HCT116 (cell line): ENCODE results near the gene RNF227. TPM values are rescaled to one million over a fixed set of nuclear protein-coding genes. Genes with fewer than 3 reads are reported as not detected.

ENCODE experiments used
- ATAC-seq: fragments of 200-7000 bp; cut with Tn5 transposase; 2 replicates; pipeline ENCODE4 v1.9.1; 2020; ENCODE audit warnings: mild to moderate bottlenecking, moderate library complexity
- BruUV-seq: library from RNA; stranded (reverse); fragments of 400-500 nt; replicated peaks from 2 replicates; lab custom pipeline; 2021; lab: Mats Ljungman, UMichigan
- CTCF ChIA-PET: fragments of 300-600 bp; sonication (Branson Sonifier 250); formaldehyde crosslinking; loops from one replicate; lab custom pipeline; 2021; ENCODE audit warnings: antibody characterized with exemption; lab: Charles Lee
- POLR2A ChIA-PET: fragments of 300-600, 350-600 bp; sonication (Branson Sonifier 250); formaldehyde crosslinking; loops from one replicate; lab custom pipeline; 2021; ENCODE audit warnings: antibody characterized with exemption; lab: Charles Lee
- RAD21 ChIA-PET, 2 experiments: fragments of 300-600 bp; sonication (Branson Sonifier 250); formaldehyde crosslinking; loops; one replicate each; lab custom pipeline; 2023; ENCODE audit warnings: low total read pairs in 2 of 2; ENCODE audit not compliant: uncharacterized antibody in 2 of 2, unreplicated experiment in 2 of 2, low non-redundant PET in 1 of 2; lab: Charles Lee
- DNase-seq: peaks from one replicate; pipeline ENCODE4 v3.0.0-alpha.2; 2010; ENCODE audit warnings: low read depth, low spot score
- H2AFZ ChIP-seq: fragments of 200-600 bp; shearing (Covaris generic), sonication (generic); 2 replicates; pipeline ENCODE4 v1.6.1; 2017; ENCODE audit warnings: low read depth, mixed run types, mixed read lengths, antibody characterized with exemption, low read length; ENCODE audit not compliant: poor library complexity, severe bottlenecking
- H3K27ac ChIP-seq: 2 replicates; pipeline ENCODE4 v1.5.1; 2012; ENCODE audit warnings: low read depth, low read length
- H3K27me3 ChIP-seq: fragments of 200-600 bp; sonication (generic); 2 replicates; pipeline ENCODE4 v1.6.1; 2016; ENCODE audit warnings: mixed run types, low read length, mixed read lengths; ENCODE audit not compliant: insufficient read depth
- H3K36me3 ChIP-seq, 2 experiments: fragments of 200-500 bp in 1 of 2; fragments of 200-600 bp in 1 of 2; sonication (Bioruptor generic) in 1 of 2; sonication (generic) in 1 of 2; 2 replicates each; pipeline versions ENCODE4 v1.5.1 to v1.6.1; 2014 to 2016; ENCODE audit warnings: low read length in 2 of 2, inconsistent platforms in 1 of 2, mixed read lengths in 1 of 2, mixed run types in 1 of 2; ENCODE audit not compliant: insufficient read depth in 2 of 2, control insufficient read depth in 1 of 2
- H3K4me1 ChIP-seq, 2 experiments: fragments of 200-600 bp in 1 of 2; sonication (generic) in 1 of 2; 2 replicates each; pipeline versions ENCODE4 v1.5.1 to v1.6.1; 2012 to 2017; ENCODE audit warnings: low read length in 2 of 2, inconsistent platforms in 1 of 2, mild to moderate bottlenecking in 1 of 2, mixed read lengths in 1 of 2, mixed run types in 1 of 2, moderate library complexity in 1 of 2; ENCODE audit not compliant: insufficient read depth in 2 of 2, control insufficient read depth in 1 of 2
- H3K4me2 ChIP-seq: fragments of 200-600 bp; sonication (generic); 2 replicates; pipeline ENCODE4 v1.6.1; 2017; ENCODE audit warnings: mixed run types, low read length, mixed read lengths
- H3K4me3 ChIP-seq, 2 experiments: fragments of 200-600 bp in 1 of 2; sonication (generic) in 1 of 2; replicated peaks in 1 of 2; 2 replicates each; pipeline ENCODE4 v1.5.1; 2011 to 2016; ENCODE audit warnings: low read length in 2 of 2, control low read depth in 1 of 2, low read depth in 1 of 2, mild to moderate bottlenecking in 1 of 2, mixed read lengths in 1 of 2, mixed run types in 1 of 2
- H3K79me2 ChIP-seq: fragments of 200-600 bp; sonication (generic); 2 replicates; pipeline ENCODE4 v1.6.1; 2017; ENCODE audit warnings: mild to moderate bottlenecking, mixed run types, low read length, moderate library complexity, mixed read lengths; ENCODE audit not compliant: insufficient read depth
- H3K9ac ChIP-seq: fragments of 200-600 bp; sonication (generic); 2 replicates; pipeline ENCODE4 v1.6.1; 2016; ENCODE audit warnings: low read length, mixed read lengths
- H3K9me2 ChIP-seq: fragments of 200-600 bp; sonication (generic), shearing (Covaris generic); 2 replicates; pipeline ENCODE4 v1.6.1; 2017; ENCODE audit warnings: mixed run types, mild to moderate bottlenecking, moderate library complexity; ENCODE audit not compliant: insufficient read depth
- H3K9me3 ChIP-seq, 2 experiments: fragments of 200-500 bp in 1 of 2; fragments of 200-600 bp in 1 of 2; sonication (Bioruptor generic) in 1 of 2; sonication (generic) in 1 of 2; 2 replicates each; pipeline ENCODE4 v1.6.1; 2014 to 2017; ENCODE audit warnings: low read length in 2 of 2, mixed read lengths in 2 of 2, inconsistent platforms in 1 of 2, low read depth in 1 of 2, mild to moderate bottlenecking in 1 of 2, mixed run types in 1 of 2, moderate library complexity in 1 of 2; ENCODE audit not compliant: control insufficient read depth in 1 of 2, insufficient read depth in 1 of 2
- H4K20me1 ChIP-seq: fragments of 200-600 bp; sonication (generic), shearing (Covaris generic); 2 replicates; pipeline ENCODE4 v1.6.1; 2017; ENCODE audit warnings: mixed run types, mild to moderate bottlenecking, moderate library complexity; ENCODE audit not compliant: insufficient read depth
- CEBPB ChIP-seq: IDR thresholded peaks from 2 replicates; pipeline ENCODE4 v1.6.1; 2012; ENCODE audit warnings: low read depth
- EGR1 ChIP-seq: IDR thresholded peaks from 2 replicates; pipeline ENCODE4 v1.6.1; 2012; ENCODE audit warnings: low read depth
- ELF1 ChIP-seq: IDR thresholded peaks from 2 replicates; pipeline ENCODE4 v1.6.1; 2012; ENCODE audit warnings: low read depth, borderline replicate concordance
- EZH2 ChIP-seq: fragments of 200-600 bp; sonication (generic); IDR thresholded peaks from 2 replicates; pipeline ENCODE4 v1.6.1; 2017; ENCODE audit warnings: antibody characterized with exemption, mixed run types
- EZH2phosphoT487 ChIP-seq: fragments of 200-600 bp; IDR thresholded peaks from 2 replicates; pipeline ENCODE4 v1.6.1; 2018; ENCODE audit warnings: antibody characterized with exemption, borderline replicate concordance
- FOSL1 ChIP-seq: IDR thresholded peaks from 2 replicates; pipeline ENCODE4 v1.6.1; 2012; ENCODE audit warnings: low read depth
- JUND ChIP-seq: IDR thresholded peaks from 2 replicates; pipeline ENCODE4 v1.6.1; 2012
- POLR2A ChIP-seq: IDR thresholded peaks from 2 replicates; pipeline ENCODE4 v1.7.0; 2011; ENCODE audit warnings: borderline replicate concordance; ENCODE audit not compliant: insufficient read depth, insufficient read length; ENCODE audit errors: extremely low read depth
- POLR2AphosphoS5 ChIP-seq: IDR thresholded peaks from 2 replicates; pipeline ENCODE4 v1.6.1; 2011; ENCODE audit warnings: mild to moderate bottlenecking, low read depth, low read length, moderate library complexity
- SP1 ChIP-seq: IDR thresholded peaks from 2 replicates; pipeline ENCODE4 v1.6.1; 2012; ENCODE audit warnings: low read depth
- SRF ChIP-seq: IDR thresholded peaks from 2 replicates; pipeline ENCODE4 v1.6.1; 2012; ENCODE audit warnings: low read depth
- TCF7L2 ChIP-seq: IDR thresholded peaks from 2 replicates; pipeline ENCODE4 v1.7.0; 2011; ENCODE audit warnings: borderline replicate concordance, inconsistent platforms; ENCODE audit not compliant: insufficient read depth, insufficient read length; ENCODE audit errors: extremely low read depth
- ZNF274 ChIP-seq: fragments of 200-500 bp; sonication (Bioruptor generic); IDR thresholded peaks from 2 replicates; pipeline ENCODE4 v1.6.1; 2014; ENCODE audit warnings: mild to moderate bottlenecking, low read depth, low read length, inconsistent platforms
- intact Hi-C: fragments of 100-400 bp; cut with micrococcal nuclease; formaldehyde crosslinking; loops from 2 replicates; pipeline ENCODE4 v1.10.0; 2022
- total RNA-seq: library from RNA; stranded (reverse); gene quantifications from one replicate; pipeline ENCODE4 v1.2.1, GENCODE V29; 2021; ENCODE audit not compliant: unreplicated experiment
- TF ChIP-seq, protein P1 (sequence below): IDR thresholded peaks from 2 replicates; pipeline ENCODE4 v1.6.1; 2012
- TF ChIP-seq, protein P2 (sequence below), 3 experiments: fragments of 200-600 bp in 1 of 3; sonication (generic) in 1 of 3; IDR thresholded peaks in 2 of 3; conservative IDR thresholded peaks in 1 of 3; 2 replicates each; pipeline ENCODE4 v1.5.1; 2012 to 2017; ENCODE audit warnings: low read depth in 2 of 3, low read length in 2 of 3, antibody characterized with exemption in 1 of 3, borderline replicate concordance in 1 of 3, control low read depth in 1 of 3, mild to moderate bottlenecking in 1 of 3, mixed read lengths in 1 of 3, mixed run types in 1 of 3, moderate library complexity in 1 of 3; ENCODE audit not compliant: insufficient read depth in 1 of 3
- TF ChIP-seq, protein P3 (sequence below): IDR thresholded peaks from 2 replicates; pipeline ENCODE4 v1.6.1; 2012; ENCODE audit warnings: low read depth
- TF ChIP-seq, protein P4 (sequence below): IDR thresholded peaks from 2 replicates; pipeline ENCODE4 v1.6.1; 2011; ENCODE audit warnings: mild to moderate bottlenecking, low read length, moderate library complexity; ENCODE audit not compliant: insufficient replicate concordance; ENCODE audit errors: extremely low read depth

The RNF227 gene
- total RNA-seq, 1 experiment from 2014 or later, result 0.74 TPM

DNA sequence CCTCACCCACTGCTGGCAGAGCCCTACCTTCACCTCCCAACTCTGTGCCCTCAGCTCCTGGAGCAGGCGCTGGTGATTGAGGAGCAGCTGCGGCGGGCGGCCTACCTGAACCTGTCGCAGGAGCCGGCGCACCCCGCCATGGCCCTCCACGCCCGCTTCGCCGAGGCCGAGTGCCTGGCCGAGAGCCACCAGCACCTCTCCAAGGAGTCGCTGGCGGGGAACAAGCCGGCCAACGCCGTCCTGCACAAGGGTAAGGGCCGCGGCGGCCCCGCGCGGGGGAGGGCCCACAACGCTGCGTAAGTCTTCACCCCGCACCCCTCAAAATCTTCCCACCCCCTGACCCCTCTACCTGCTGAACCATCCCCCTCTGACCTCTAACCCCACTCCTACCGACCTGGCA, 7.0 kb downstream of the RNF227 start:
- ChIA-PET CTCF (no interaction called here), POLR2A (no interaction called here), RAD21 (no interaction called here)
- Histone ChIP-seq H2AFZ (no peak overlapping the region), H3K9me2 (no peaks in the 10 kb centered on the region), H4K20me1 (no peaks in the 10 kb centered on the region), H3K79me2 (no peaks in the 10 kb centered on the region), H3K36me3 (peaks cover 11 to 31% of the 10 kb centered on the region in 2 experiments; a peak in 3 of 4 replicates), H3K4me1 (peaks cover 0 to 8% of the 10 kb centered on the region in 2 experiments; a peak in 2 of 4 replicates), H3K27me3 (no peaks in the 10 kb centered on the region), H3K4me2 (no peak overlapping the region), H3K9ac (no peak overlapping the region), H3K4me3 (no peak overlapping the region), H3K9me3 (no peaks in the 10 kb centered on the region), H3K27ac (no peak overlapping the region)
- intact Hi-C loops, result no loop called here
- TF ChIP-seq FOSL1 (no peak), ZNF274 (no peak), CEBPB (no peak), POLR2A (no peak), ELF1 (no peak), SRF (no peak), TCF7L2 (no peak), JUND (no peak), EGR1 (no peak), EZH2phosphoT487 (no peak), POLR2AphosphoS5 (no peak), EZH2 (no peak), SP1 (no peak)
- TF ChIP-seq, protein P1, sequence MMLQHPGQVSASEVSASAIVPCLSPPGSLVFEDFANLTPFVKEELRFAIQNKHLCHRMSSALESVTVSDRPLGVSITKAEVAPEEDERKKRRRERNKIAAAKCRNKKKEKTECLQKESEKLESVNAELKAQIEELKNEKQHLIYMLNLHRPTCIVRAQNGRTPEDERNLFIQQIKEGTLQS, result no peak
- TF ChIP-seq, protein P2, sequence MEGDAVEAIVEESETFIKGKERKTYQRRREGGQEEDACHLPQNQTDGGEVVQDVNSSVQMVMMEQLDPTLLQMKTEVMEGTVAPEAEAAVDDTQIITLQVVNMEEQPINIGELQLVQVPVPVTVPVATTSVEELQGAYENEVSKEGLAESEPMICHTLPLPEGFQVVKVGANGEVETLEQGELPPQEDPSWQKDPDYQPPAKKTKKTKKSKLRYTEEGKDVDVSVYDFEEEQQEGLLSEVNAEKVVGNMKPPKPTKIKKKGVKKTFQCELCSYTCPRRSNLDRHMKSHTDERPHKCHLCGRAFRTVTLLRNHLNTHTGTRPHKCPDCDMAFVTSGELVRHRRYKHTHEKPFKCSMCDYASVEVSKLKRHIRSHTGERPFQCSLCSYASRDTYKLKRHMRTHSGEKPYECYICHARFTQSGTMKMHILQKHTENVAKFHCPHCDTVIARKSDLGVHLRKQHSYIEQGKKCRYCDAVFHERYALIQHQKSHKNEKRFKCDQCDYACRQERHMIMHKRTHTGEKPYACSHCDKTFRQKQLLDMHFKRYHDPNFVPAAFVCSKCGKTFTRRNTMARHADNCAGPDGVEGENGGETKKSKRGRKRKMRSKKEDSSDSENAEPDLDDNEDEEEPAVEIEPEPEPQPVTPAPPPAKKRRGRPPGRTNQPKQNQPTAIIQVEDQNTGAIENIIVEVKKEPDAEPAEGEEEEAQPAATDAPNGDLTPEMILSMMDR (IDR thresholded peaks at IDR 0.05 in 2 of 3, conservative IDR thresholded peaks at IDR 0.05 in 1 of 3; ENCODE audit: borderline replicate concordance in 1 of 3, insufficient read depth in 1 of 3, low read depth in 2 of 3, low read length in 2 of 3), result no peak
- TF ChIP-seq, protein P3, sequence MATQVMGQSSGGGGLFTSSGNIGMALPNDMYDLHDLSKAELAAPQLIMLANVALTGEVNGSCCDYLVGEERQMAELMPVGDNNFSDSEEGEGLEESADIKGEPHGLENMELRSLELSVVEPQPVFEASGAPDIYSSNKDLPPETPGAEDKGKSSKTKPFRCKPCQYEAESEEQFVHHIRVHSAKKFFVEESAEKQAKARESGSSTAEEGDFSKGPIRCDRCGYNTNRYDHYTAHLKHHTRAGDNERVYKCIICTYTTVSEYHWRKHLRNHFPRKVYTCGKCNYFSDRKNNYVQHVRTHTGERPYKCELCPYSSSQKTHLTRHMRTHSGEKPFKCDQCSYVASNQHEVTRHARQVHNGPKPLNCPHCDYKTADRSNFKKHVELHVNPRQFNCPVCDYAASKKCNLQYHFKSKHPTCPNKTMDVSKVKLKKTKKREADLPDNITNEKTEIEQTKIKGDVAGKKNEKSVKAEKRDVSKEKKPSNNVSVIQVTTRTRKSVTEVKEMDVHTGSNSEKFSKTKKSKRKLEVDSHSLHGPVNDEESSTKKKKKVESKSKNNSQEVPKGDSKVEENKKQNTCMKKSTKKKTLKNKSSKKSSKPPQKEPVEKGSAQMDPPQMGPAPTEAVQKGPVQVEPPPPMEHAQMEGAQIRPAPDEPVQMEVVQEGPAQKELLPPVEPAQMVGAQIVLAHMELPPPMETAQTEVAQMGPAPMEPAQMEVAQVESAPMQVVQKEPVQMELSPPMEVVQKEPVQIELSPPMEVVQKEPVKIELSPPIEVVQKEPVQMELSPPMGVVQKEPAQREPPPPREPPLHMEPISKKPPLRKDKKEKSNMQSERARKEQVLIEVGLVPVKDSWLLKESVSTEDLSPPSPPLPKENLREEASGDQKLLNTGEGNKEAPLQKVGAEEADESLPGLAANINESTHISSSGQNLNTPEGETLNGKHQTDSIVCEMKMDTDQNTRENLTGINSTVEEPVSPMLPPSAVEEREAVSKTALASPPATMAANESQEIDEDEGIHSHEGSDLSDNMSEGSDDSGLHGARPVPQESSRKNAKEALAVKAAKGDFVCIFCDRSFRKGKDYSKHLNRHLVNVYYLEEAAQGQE, result no peak
- TF ChIP-seq, protein P4, sequence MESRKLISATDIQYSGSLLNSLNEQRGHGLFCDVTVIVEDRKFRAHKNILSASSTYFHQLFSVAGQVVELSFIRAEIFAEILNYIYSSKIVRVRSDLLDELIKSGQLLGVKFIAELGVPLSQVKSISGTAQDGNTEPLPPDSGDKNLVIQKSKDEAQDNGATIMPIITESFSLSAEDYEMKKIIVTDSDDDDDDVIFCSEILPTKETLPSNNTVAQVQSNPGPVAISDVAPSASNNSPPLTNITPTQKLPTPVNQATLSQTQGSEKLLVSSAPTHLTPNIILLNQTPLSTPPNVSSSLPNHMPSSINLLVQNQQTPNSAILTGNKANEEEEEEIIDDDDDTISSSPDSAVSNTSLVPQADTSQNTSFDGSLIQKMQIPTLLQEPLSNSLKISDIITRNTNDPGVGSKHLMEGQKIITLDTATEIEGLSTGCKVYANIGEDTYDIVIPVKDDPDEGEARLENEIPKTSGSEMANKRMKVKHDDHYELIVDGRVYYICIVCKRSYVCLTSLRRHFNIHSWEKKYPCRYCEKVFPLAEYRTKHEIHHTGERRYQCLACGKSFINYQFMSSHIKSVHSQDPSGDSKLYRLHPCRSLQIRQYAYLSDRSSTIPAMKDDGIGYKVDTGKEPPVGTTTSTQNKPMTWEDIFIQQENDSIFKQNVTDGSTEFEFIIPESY, result no peak
- DNase-seq (no peak), ATAC-seq (no peak)
- no TSS peak for BruUV-seq
